Measurements from ENCODE around the gene NFKBIB. TPM values are rescaled to one million over a fixed set of nuclear protein-coding genes. Genes with fewer than 3 reads are reported as not detected.
A peak's percentile ranks its signal among the peaks of the same experiment; 100 is the strongest.

Gene NFKBIB
- polyA plus RNA-seq, 3 donors from 2014 or later, result 10.0 to 31.1 (median 24.0) TPM

GRCh38 chr19:38946229-38947010 lies 46.7 kb downstream of the NFKBIB start:
- no peak for DNase-seq
- Mint-ChIP-seq H3K4me3 (no peak overlapping the region), H3K36me3 (no peaks in the 10 kb centered on the region), H3K4me1 (peaks cover 6 to 11% of the 10 kb centered on the region in 2 donors), H3K27me3 (ENCODE audit: low read depth in 3 of 3) (peaks cover 3 to 4% (median 3%) of the 10 kb centered on the region in 3 donors), H3K9me3 (no peaks in the 10 kb centered on the region), H3K27ac (no peak overlapping the region)

- Mint-ChIP-seq H3K4me1 (peaks cover 12 to 15% of the 10 kb centered on the region in 2 donors), H3K36me3 (peaks cover 0 to 4% (median 0%) of the 10 kb centered on the region in 3 donors), H3K4me3 (peak overlapping the region; percentile 60 to 75 (median 66)), H3K9me3 (peaks cover 0 to 2% (median 0%) of the 10 kb centered on the region in 6 donors), H3K27ac (no peak overlapping the region), H3K27me3 (ENCODE audit: low read depth in 3 of 3) (peaks cover 3 to 10% (median 8%) of the 10 kb centered on the region in 3 donors)
- DNase-seq, result peak; percentile 66 to 74 (median 74)
Observed at GRCh38 chr19:38949580-38950367, 50.0 kb downstream of the NFKBIB start.

- Mint-ChIP-seq H3K4me3 (no peak overlapping the region), H3K9me3 (peaks cover 0 to 2% (median 0%) of the 10 kb centered on the region in 6 donors), H3K4me1 (peaks cover 12 to 15% of the 10 kb centered on the region in 2 donors), H3K27ac (no peak overlapping the region), H3K27me3 (ENCODE audit: low read depth in 3 of 3) (peaks cover 3 to 10% (median 8%) of the 10 kb centered on the region in 3 donors), H3K36me3 (peaks cover 0 to 4% (median 0%) of the 10 kb centered on the region in 3 donors)
- no peak for DNase-seq
Observed at GRCh38 chr19:38951187-38951586, 51.4 kb downstream of the NFKBIB start.

GRCh38 chr19:38952395-38953165 lies 52.8 kb downstream of the NFKBIB start:
- Mint-ChIP-seq H3K4me1 (peaks cover 12 to 15% of the 10 kb centered on the region in 2 donors), H3K27me3 (ENCODE audit: low read depth in 3 of 3) (peaks cover 3 to 10% (median 8%) of the 10 kb centered on the region in 3 donors), H3K27ac (peak overlapping the region in 1 of 6 donors; percentile 1), H3K9me3 (peaks cover 0 to 2% (median 0%) of the 10 kb centered on the region in 6 donors), H3K4me3 (peak overlapping the region in 1 of 5 donors; percentile 53), H3K36me3 (peaks cover 0 to 4% (median 0%) of the 10 kb centered on the region in 3 donors)
- DNase-seq, result peak; percentile 33 to 50 (median 43)

GRCh38 chr19:38953677-38954076 lies 53.9 kb downstream of the NFKBIB start:
- H3K9me3 Mint-ChIP-seq, result peaks cover 0 to 2% (median 0%) of the 10 kb centered on the region in 6 donors
- DNase-seq, result no peak
- H3K27me3 Mint-ChIP-seq (ENCODE audit: low read depth in 3 of 3), result peaks cover 3 to 10% (median 9%) of the 10 kb centered on the region in 3 donors
- no peak overlapping the region for H3K4me3 Mint-ChIP-seq
- H3K4me1 Mint-ChIP-seq, result peaks cover 12 to 13% of the 10 kb centered on the region in 2 donors
- H3K27ac Mint-ChIP-seq, result no peak overlapping the region
- H3K36me3 Mint-ChIP-seq, result peaks cover 0 to 4% (median 0%) of the 10 kb centered on the region in 3 donors

- Mint-ChIP-seq H3K9me3 (peaks cover 0 to 2% (median 0%) of the 10 kb centered on the region in 6 donors), H3K4me3 (no peak overlapping the region), H3K27ac (no peak overlapping the region), H3K27me3 (ENCODE audit: low read depth in 3 of 3) (peaks cover 0 to 7% (median 7%) of the 10 kb centered on the region in 3 donors), H3K4me1 (peaks cover 4 to 6% of the 10 kb centered on the region in 2 donors), H3K36me3 (peaks cover 0 to 4% (median 0%) of the 10 kb centered on the region in 3 donors)
- no peak for DNase-seq
Observed at GRCh38 chr19:38956264-38956663, 56.5 kb downstream of the NFKBIB start.

GRCh38 chr19:38958301-38958700 lies 58.5 kb downstream of the NFKBIB start:
- no peak overlapping the region for H3K4me3 Mint-ChIP-seq
- no peaks in the 10 kb centered on the region for H3K36me3 Mint-ChIP-seq
- H3K4me1 Mint-ChIP-seq, result peaks cover 6 to 9% of the 10 kb centered on the region in 2 donors
- H3K27me3 Mint-ChIP-seq (ENCODE audit: low read depth in 3 of 3), result peaks cover 2 to 4% (median 2%) of the 10 kb centered on the region in 3 donors
- H3K9me3 Mint-ChIP-seq, result no peaks in the 10 kb centered on the region
- no peak overlapping the region for H3K27ac Mint-ChIP-seq
- no peak for DNase-seq

Other genes with a start within 250 kb of the NFKBIB start
- gene CAPN12, start 155.5 kb upstream of the NFKBIB start, polyA plus RNA-seq, result 10 to 100 TPM; 25.7 to 72.8 (median 55.1) TPM
- gene LGALS7, start 126.5 kb upstream of the NFKBIB start, polyA plus RNA-seq, result not detected
- not detected for gene LGALS7B, start 110.8 kb upstream of the NFKBIB start, polyA plus RNA-seq
- gene LGALS4, start 87.0 kb upstream of the NFKBIB start, polyA plus RNA-seq, result not detected
- gene ECH1, start 68.2 kb upstream of the NFKBIB start, polyA plus RNA-seq, result 100 to 1,000 TPM; 243 to 337 (median 327) TPM
- gene HNRNPL, start 50.0 kb upstream of the NFKBIB start, polyA plus RNA-seq, result 10 to 100 TPM; 16.8 to 89.6 (median 69.0) TPM
- 10 to 100 TPM; 20.3 to 64.9 (median 47.3) TPM for gene RINL, start 21.7 kb upstream of the NFKBIB start, polyA plus RNA-seq
- 100 to 1,000 TPM in 2 of 3 donors, 10 to 100 TPM in 1; 96.8 to 114 (median 112) TPM for gene SIRT2, start 351 bp upstream of the NFKBIB start, polyA plus RNA-seq
- gene CCER2, start 12.2 kb downstream of the NFKBIB start, polyA plus RNA-seq, result not detected
- gene SARS2, start 30.8 kb downstream of the NFKBIB start, polyA plus RNA-seq, result 10 to 100 TPM; 12.7 to 21.7 (median 19.6) TPM
- gene MRPS12, start 31.0 kb downstream of the NFKBIB start, polyA plus RNA-seq, result 100 to 1,000 TPM; 120 to 175 (median 127) TPM
- gene FBXO17, start 75.8 kb downstream of the NFKBIB start, polyA plus RNA-seq, result not detected
- gene FBXO27, start 132.6 kb downstream of the NFKBIB start, polyA plus RNA-seq, result under 1 TPM in 1 of 3 donors, not detected in 2; 0.48 TPM
- not detected for gene ACP7, start 184.4 kb downstream of the NFKBIB start, polyA plus RNA-seq
- gene PAK4, start 225.8 kb downstream of the NFKBIB start, polyA plus RNA-seq, result 1 to 10 TPM in 2 of 3 donors, under 1 TPM in 1; 0.68 to 2.1 (median 1.5) TPM

All from immature natural killer cell (primary cell).